ENCODE measurements around the gene SH3D21.

The SH3D21 gene

DNA sequence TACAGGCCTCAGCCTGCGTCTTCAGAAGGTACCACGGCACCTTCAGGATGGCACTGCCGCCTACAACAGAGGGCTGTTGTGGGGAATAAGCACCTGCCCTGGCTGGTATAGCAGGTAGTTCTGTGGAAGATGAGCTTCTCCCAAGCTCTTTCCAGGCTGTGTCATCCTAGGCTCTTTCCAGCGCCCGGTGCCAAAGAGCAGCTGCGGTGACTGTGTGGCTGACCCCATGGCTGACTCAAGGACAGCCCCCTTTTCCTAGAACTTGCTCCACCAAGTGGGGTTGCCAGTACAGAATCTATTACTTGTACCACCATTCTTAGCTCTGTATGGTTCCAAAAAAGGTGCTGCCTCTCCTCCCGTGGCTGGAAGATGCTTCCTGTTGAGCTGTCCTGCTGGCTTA lies 39.2 kb downstream of the SH3D21 start:
- H3K4me1 ChIP-seq (ENCODE audit: control insufficient read depth, insufficient read depth, low read length): no peaks in the 10 kb centered on the region
- peaks cover 13% of the 10 kb centered on the region for H3K36me3 ChIP-seq (ENCODE audit: control insufficient read depth, insufficient read depth, low read length)
- no peaks in the 10 kb centered on the region for H3K9me3 ChIP-seq (ENCODE audit: control insufficient read depth, low read length)
- WGBS, 2 experiments: 93 to 96% methylated on average over 7 of the region's 7 CpGs
- H3K27ac ChIP-seq (ENCODE audit: insufficient read depth, low read depth, low read length, poor library complexity, severe bottlenecking): no peak overlapping the region
- H3K27me3 ChIP-seq (ENCODE audit: control insufficient read depth, insufficient read depth, low read length, poor library complexity, severe bottlenecking): no peaks in the 10 kb centered on the region
- no peak overlapping the region for H3K4me3 ChIP-seq (ENCODE audit: insufficient read depth, low read depth, low read length)

DNA sequence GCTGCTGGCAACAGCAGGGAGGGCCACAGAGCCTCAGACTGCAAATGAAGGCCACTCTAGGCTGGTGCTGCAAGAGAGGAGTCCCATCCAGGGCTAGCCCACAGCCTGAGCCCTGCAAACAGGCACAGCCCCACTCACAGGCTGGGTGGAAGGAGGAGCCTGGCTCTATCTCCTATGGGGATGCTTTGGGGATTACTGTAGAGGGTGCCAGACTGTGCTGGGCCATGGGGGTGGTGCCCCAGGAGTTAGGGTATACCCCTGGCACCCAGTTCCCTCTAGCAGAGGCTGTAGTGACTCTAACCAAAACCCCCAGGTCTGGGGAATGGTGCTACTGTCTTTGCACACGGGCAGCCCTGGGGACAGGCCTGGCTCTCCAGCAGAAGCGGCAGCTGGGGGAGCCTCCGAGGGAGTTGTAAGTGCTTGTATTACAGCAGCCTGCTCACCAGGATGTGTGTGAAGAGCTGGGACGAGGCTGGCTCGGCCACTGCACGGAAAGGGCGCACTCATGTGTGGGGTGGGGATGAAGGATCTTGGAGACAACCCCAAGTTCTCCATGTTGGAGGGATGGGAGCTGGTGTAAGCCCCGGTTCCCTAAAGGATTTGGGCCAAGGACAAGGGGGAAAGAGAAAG lies 40.7 kb downstream of the SH3D21 start:
- 94 to 96% methylated on average over 8 of the region's 8 CpGs for WGBS, 2 experiments
- Histone ChIP-seq H3K27me3 (ENCODE audit: control insufficient read depth, insufficient read depth, low read length, poor library complexity, severe bottlenecking) (no peaks in the 10 kb centered on the region), H3K9me3 (ENCODE audit: control insufficient read depth, low read length) (no peaks in the 10 kb centered on the region), H3K27ac (ENCODE audit: insufficient read depth, low read depth, low read length, poor library complexity, severe bottlenecking) (no peak overlapping the region), H3K4me3 (ENCODE audit: insufficient read depth, low read depth, low read length) (no peak overlapping the region), H3K4me1 (ENCODE audit: control insufficient read depth, insufficient read depth, low read length) (peaks cover 11% of the 10 kb centered on the region), H3K36me3 (ENCODE audit: control insufficient read depth, insufficient read depth, low read length) (peaks cover 13% of the 10 kb centered on the region)

DNA sequence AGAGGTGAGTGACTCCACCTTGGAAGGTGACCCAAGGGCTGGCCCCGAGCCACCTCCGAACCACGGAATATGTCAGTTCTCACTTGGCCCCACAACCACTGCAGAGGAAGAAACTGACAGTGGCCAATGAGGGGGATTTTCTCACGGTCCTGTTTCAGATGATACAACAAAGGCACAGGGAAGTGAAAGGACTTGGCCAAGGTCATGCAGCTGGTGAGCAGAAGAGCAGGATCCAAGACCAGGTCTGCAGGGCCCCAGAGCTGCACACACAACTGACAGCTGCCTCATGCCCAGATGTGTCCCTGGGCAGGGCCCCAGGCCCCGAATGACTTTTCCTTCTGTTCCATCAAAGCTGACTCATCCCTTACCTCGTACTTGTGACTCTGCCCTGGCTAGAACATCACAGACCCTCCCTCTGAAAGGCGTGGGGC lies 43.1 kb downstream of the SH3D21 start:
- H3K27me3 ChIP-seq (ENCODE audit: control insufficient read depth, insufficient read depth, low read length, poor library complexity, severe bottlenecking): no peaks in the 10 kb centered on the region
- no peaks in the 10 kb centered on the region for H3K9me3 ChIP-seq (ENCODE audit: control insufficient read depth, low read length)
- peaks cover 13% of the 10 kb centered on the region for H3K36me3 ChIP-seq (ENCODE audit: control insufficient read depth, insufficient read depth, low read length)
- H3K27ac ChIP-seq (ENCODE audit: insufficient read depth, low read depth, low read length, poor library complexity, severe bottlenecking): no peak overlapping the region
- H3K4me3 ChIP-seq (ENCODE audit: insufficient read depth, low read depth, low read length): no peak overlapping the region
- 92 to 95% methylated on average over 7 of the region's 7 CpGs for WGBS, 2 experiments
- peaks cover 21% of the 10 kb centered on the region for H3K4me1 ChIP-seq (ENCODE audit: control insufficient read depth, insufficient read depth, low read length)

DNA sequence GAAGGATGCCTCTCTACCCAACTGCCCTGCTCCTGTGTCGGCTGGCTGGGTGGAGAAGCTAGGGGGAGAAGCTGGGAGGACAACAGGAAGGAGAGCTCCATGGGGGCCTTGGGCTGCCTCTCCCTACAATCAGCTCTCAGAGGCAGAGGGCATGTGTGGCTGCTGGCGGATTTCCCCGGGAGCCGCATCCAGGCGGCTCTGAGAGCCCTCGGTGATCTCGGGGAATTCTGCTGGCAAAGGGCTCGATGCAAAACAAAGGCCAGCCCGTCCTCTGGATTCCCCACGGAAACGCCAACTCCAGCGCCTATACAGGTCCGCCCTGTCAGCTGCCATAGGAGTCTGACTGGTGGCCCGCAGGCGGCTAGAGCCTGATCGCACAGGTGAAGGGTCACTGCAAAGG lies 43.7 kb downstream of the SH3D21 start:
- peaks cover 21% of the 10 kb centered on the region for H3K4me1 ChIP-seq (ENCODE audit: control insufficient read depth, insufficient read depth, low read length)
- H3K36me3 ChIP-seq (ENCODE audit: control insufficient read depth, insufficient read depth, low read length): peaks cover 18% of the 10 kb centered on the region
- no peak overlapping the region for H3K4me3 ChIP-seq (ENCODE audit: insufficient read depth, low read depth, low read length)
- no peaks in the 10 kb centered on the region for H3K9me3 ChIP-seq (ENCODE audit: control insufficient read depth, low read length)
- no peaks in the 10 kb centered on the region for H3K27me3 ChIP-seq (ENCODE audit: control insufficient read depth, insufficient read depth, low read length, poor library complexity, severe bottlenecking)
- no peak overlapping the region for H3K27ac ChIP-seq (ENCODE audit: insufficient read depth, low read depth, low read length, poor library complexity, severe bottlenecking)
- WGBS, 2 experiments: 94% methylated on average over 16 of the region's 16 CpGs

DNA sequence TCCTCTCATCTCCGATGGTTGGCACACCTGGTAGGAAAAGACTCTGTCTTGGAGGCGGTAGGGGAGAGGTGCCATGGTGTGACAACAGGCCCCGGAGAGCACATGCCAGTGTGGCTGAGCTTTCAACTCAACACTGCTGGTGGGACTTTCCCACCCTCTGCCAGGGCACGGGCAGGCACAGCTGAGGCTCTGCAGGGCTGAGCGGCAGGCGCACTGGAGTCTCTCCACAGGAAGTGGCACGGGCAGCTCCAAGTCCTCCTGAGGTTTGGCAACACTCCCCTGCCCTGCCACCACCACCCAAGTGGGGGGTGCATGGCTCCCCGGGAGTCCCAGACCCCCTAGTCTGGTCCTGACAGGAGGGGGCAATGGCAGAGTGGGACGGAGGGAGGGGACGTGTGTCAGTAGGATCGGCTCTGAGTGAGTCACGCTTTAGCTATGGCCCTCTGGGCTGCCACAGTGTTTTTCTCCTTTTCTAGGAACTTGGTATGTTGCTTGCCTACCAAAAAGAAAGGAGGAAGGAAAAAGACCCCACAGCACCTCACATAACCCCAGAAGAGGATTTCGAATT lies 44.6 kb downstream of the SH3D21 start:
- Histone ChIP-seq H3K36me3 (ENCODE audit: control insufficient read depth, insufficient read depth, low read length) (peaks cover 22% of the 10 kb centered on the region), H3K27ac (ENCODE audit: insufficient read depth, low read depth, low read length, poor library complexity, severe bottlenecking) (no peak overlapping the region), H3K9me3 (ENCODE audit: control insufficient read depth, low read length) (no peaks in the 10 kb centered on the region), H3K4me3 (ENCODE audit: insufficient read depth, low read depth, low read length) (no peak overlapping the region), H3K4me1 (ENCODE audit: control insufficient read depth, insufficient read depth, low read length) (peaks cover 21% of the 10 kb centered on the region), H3K27me3 (ENCODE audit: control insufficient read depth, insufficient read depth, low read length, poor library complexity, severe bottlenecking) (no peaks in the 10 kb centered on the region)
- 94 to 95% methylated on average over 13 of the region's 13 CpGs for WGBS, 2 experiments

DNA sequence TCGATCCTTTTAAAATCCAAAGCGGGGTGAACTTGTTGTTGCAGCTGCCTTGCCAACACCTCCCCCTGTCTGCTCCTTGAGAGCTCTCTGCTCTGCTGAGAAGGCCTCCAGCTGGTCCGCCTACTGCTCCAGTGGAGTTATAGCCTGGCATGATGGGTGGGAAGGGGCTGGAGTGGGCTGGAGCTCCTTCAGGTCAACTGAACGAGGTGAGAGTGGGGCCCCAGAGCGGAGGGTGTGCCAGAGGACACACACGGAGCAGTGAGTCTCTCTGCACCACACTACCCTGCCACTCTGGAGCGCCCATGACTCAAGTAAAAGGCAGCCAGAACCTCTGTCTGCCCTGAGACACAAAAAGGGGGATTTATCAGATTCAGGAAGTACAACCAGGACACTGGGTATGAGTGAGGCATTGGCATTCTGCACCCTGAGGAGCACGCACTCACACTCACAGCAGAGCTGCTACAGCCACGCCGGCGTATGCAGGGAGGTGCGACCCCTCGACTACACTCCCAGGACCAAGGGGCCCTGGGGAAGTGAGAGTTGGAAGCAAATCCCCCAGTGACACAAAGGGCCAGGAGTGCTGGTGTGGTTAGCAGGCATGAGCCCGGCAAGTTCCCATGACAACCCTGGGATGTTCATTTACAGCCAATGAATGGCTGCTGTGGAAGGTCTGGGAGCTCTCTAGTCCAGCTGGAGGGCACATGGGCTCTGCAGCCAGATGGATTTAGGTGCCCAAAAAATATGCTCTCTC lies 45.2 kb downstream of the SH3D21 start:
- H3K27me3 ChIP-seq (ENCODE audit: control insufficient read depth, insufficient read depth, low read length, poor library complexity, severe bottlenecking): no peaks in the 10 kb centered on the region
- H3K4me3 ChIP-seq (ENCODE audit: insufficient read depth, low read depth, low read length): no peak overlapping the region
- H3K9me3 ChIP-seq (ENCODE audit: control insufficient read depth, low read length): no peaks in the 10 kb centered on the region
- H3K36me3 ChIP-seq (ENCODE audit: control insufficient read depth, insufficient read depth, low read length): peaks cover 22% of the 10 kb centered on the region
- 77 to 80% methylated on average over 14 of the region's 14 CpGs for WGBS, 2 experiments
- peak overlapping the region; percentile 86 for H3K27ac ChIP-seq (ENCODE audit: insufficient read depth, low read depth, low read length, poor library complexity, severe bottlenecking)
- H3K4me1 ChIP-seq (ENCODE audit: control insufficient read depth, insufficient read depth, low read length): peaks cover 21% of the 10 kb centered on the region

DNA sequence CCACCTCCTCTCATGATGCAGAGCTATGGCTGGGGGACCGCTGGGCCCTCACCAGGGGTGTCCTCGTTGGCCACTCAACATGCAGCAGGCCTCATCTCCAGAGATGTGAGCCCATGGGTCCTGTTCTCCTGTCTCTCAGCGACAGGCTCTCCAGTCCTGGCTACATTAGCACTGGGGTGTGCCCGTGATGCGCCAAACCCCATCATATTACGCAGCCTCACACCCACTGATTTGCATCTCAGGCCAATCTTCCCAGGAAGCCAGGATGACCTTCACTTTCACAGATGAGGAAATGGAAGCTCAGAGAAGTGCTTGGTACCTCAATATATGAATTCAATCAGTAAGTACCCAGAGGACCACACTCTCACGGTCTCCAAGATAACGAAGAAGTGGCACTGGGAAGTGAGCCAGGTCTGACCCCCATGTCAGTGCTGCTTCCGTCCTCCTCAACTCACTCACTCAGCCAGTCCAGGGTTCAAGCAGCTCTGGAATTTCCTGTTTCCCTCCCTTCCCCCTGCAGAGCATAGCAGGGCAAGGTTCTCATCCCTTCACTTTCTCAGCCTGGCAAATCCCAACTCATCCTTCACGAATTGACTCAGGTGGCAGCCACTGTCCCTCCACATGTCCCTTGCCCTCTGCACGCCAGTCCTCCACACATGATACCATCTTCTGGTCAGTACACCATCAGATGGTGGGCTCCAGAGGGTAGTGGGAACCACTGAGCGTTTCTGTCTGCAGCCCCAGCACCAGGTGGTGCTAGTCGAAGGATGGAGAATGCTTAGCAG lies 46.1 kb downstream of the SH3D21 start:
- Histone ChIP-seq H3K4me3 (ENCODE audit: insufficient read depth, low read depth, low read length) (no peak overlapping the region), H3K27me3 (ENCODE audit: control insufficient read depth, insufficient read depth, low read length, poor library complexity, severe bottlenecking) (no peaks in the 10 kb centered on the region), H3K9me3 (ENCODE audit: control insufficient read depth, low read length) (no peaks in the 10 kb centered on the region), H3K4me1 (ENCODE audit: control insufficient read depth, insufficient read depth, low read length) (peaks cover 21% of the 10 kb centered on the region), H3K27ac (ENCODE audit: insufficient read depth, low read depth, low read length, poor library complexity, severe bottlenecking) (peak overlapping the region; percentile 67), H3K36me3 (ENCODE audit: control insufficient read depth, insufficient read depth, low read length) (peaks cover 22% of the 10 kb centered on the region)
- WGBS, 2 experiments: 93 to 94% methylated on average over 13 of the region's 13 CpGs

DNA sequence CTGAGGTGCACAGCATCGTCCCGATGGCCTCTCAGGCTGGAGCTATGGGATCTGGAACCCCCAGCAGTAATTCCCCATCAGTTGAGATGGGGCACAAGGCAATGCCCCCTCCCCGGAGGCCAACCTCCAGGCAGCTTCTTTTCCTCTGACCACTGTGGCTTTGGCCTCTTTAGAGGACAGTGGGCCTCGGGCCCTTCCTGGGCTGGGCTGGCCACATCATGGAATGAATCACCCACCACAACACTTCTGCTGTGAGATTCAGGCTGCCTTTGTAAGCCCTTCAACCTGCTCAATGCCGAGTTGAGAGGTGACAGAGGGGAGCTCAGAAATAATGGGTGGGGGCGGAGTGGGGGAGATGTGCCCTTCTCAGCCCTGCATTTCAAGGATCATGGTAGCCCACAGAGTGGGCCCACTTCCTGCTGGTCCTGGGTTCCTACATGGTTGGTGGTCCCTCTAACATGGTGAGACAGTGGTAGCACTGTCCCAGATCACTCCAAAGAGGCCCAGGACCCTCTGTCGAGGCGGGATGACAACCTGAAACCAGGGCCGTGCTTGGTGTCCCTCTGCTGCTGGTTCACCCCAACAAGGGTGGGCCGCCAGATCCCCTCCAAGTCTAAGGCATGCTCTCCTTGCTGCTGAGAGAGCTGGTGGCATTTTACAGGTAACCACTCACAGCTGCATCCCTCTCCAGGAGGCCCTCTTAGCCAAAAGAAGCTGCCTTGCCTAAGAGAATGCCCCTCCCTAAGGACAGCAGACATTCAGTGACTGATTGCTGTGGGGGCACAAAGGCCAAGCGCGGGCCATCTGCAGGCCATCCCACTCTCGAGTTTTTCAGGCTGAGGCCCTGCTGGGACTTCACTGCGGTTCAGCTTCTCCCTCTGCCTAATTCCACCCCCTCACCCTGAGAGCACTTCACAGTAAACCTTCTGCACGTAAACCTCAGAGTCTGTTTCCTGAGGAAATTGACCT lies 47.0 kb downstream of the SH3D21 start:
- H3K4me1 ChIP-seq (ENCODE audit: control insufficient read depth, insufficient read depth, low read length): peaks cover 21% of the 10 kb centered on the region
- 83 to 89% methylated on average over 15 of the region's 15 CpGs for WGBS, 2 experiments
- H3K27ac ChIP-seq (ENCODE audit: insufficient read depth, low read depth, low read length, poor library complexity, severe bottlenecking): no peak overlapping the region
- H3K36me3 ChIP-seq (ENCODE audit: control insufficient read depth, insufficient read depth, low read length): peaks cover 17% of the 10 kb centered on the region
- H3K27me3 ChIP-seq (ENCODE audit: control insufficient read depth, insufficient read depth, low read length, poor library complexity, severe bottlenecking): no peaks in the 10 kb centered on the region
- H3K9me3 ChIP-seq (ENCODE audit: control insufficient read depth, low read length): no peaks in the 10 kb centered on the region
- no peak overlapping the region for H3K4me3 ChIP-seq (ENCODE audit: insufficient read depth, low read depth, low read length)

DNA sequence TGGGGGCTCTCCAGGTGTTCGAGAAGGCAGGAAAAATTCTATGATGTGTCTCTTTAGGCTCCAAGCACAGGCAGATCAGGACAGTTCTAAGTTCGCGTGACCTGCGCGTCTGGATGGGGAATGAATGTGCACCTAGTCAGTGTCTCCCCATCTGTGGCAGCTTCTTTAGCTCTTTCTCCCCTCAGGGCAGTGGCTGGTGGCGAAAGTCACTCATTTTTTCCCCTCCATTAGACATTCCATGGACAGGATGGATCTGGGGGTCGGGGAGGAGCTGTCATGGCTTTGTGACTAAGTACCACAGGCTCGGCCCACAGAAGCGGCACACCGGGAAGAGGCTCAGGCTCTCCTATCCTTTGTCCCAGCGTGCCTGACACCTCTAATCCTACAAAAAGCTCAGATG lies 48.3 kb downstream of the SH3D21 start:
- no peaks in the 10 kb centered on the region for H3K9me3 ChIP-seq (ENCODE audit: control insufficient read depth, low read length)
- 95 to 96% methylated on average over 11 of the region's 11 CpGs for WGBS, 2 experiments
- H3K27ac ChIP-seq (ENCODE audit: insufficient read depth, low read depth, low read length, poor library complexity, severe bottlenecking): no peak overlapping the region
- peaks cover 21% of the 10 kb centered on the region for H3K4me1 ChIP-seq (ENCODE audit: control insufficient read depth, insufficient read depth, low read length)
- peaks cover 9% of the 10 kb centered on the region for H3K36me3 ChIP-seq (ENCODE audit: control insufficient read depth, insufficient read depth, low read length)
- no peak overlapping the region for H3K4me3 ChIP-seq (ENCODE audit: insufficient read depth, low read depth, low read length)
- no peaks in the 10 kb centered on the region for H3K27me3 ChIP-seq (ENCODE audit: control insufficient read depth, insufficient read depth, low read length, poor library complexity, severe bottlenecking)

All from ectodermal cell (in vitro differentiated cells).